HCT116 (cell line): Measurements from ENCODE around the gene SUSD6. TPM values are rescaled to one million over a fixed set of nuclear protein-coding genes. Genes with fewer than 3 reads are reported as not detected.

Experiments used
- ATAC-seq: fragments of 200-7000 bp; cut with Tn5 transposase; 2 replicates; pipeline ENCODE4 v1.9.1; 2020; ENCODE audit warnings: mild to moderate bottlenecking, moderate library complexity
- BruUV-seq: library from RNA; stranded (reverse); fragments of 400-500 nt; replicated peaks from 2 replicates; lab custom pipeline; 2021; lab: Mats Ljungman, UMichigan
- CTCF ChIA-PET: fragments of 300-600 bp; sonication (Branson Sonifier 250); formaldehyde crosslinking; loops from one replicate; lab custom pipeline; 2021; ENCODE audit warnings: antibody characterized with exemption; lab: Charles Lee
- POLR2A ChIA-PET: fragments of 300-600, 350-600 bp; sonication (Branson Sonifier 250); formaldehyde crosslinking; loops from one replicate; lab custom pipeline; 2021; ENCODE audit warnings: antibody characterized with exemption; lab: Charles Lee
- RAD21 ChIA-PET, 2 experiments: fragments of 300-600 bp; sonication (Branson Sonifier 250); formaldehyde crosslinking; loops; one replicate each; lab custom pipeline; 2023; ENCODE audit warnings: low total read pairs in 2 of 2; ENCODE audit not compliant: uncharacterized antibody in 2 of 2, unreplicated experiment in 2 of 2, low non-redundant PET in 1 of 2; lab: Charles Lee
- DNase-seq: peaks from one replicate; pipeline ENCODE4 v3.0.0-alpha.2; 2010; ENCODE audit warnings: low read depth, low spot score
- H2AFZ ChIP-seq: fragments of 200-600 bp; shearing (Covaris generic), sonication (generic); 2 replicates; pipeline ENCODE4 v1.6.1; 2017; ENCODE audit warnings: low read depth, mixed run types, mixed read lengths, antibody characterized with exemption, low read length; ENCODE audit not compliant: poor library complexity, severe bottlenecking
- H3K27ac ChIP-seq: 2 replicates; pipeline ENCODE4 v1.5.1; 2012; ENCODE audit warnings: low read depth, low read length
- H3K27me3 ChIP-seq: fragments of 200-600 bp; sonication (generic); 2 replicates; pipeline ENCODE4 v1.6.1; 2016; ENCODE audit warnings: mixed run types, low read length, mixed read lengths; ENCODE audit not compliant: insufficient read depth
- H3K36me3 ChIP-seq, 2 experiments: fragments of 200-500 bp in 1 of 2; fragments of 200-600 bp in 1 of 2; sonication (Bioruptor generic) in 1 of 2; sonication (generic) in 1 of 2; 2 replicates each; pipeline versions ENCODE4 v1.5.1 to v1.6.1; 2014 to 2016; ENCODE audit warnings: low read length in 2 of 2, inconsistent platforms in 1 of 2, mixed read lengths in 1 of 2, mixed run types in 1 of 2; ENCODE audit not compliant: insufficient read depth in 2 of 2, control insufficient read depth in 1 of 2
- H3K4me1 ChIP-seq, 2 experiments: fragments of 200-600 bp in 1 of 2; sonication (generic) in 1 of 2; 2 replicates each; pipeline versions ENCODE4 v1.5.1 to v1.6.1; 2012 to 2017; ENCODE audit warnings: low read length in 2 of 2, inconsistent platforms in 1 of 2, mild to moderate bottlenecking in 1 of 2, mixed read lengths in 1 of 2, mixed run types in 1 of 2, moderate library complexity in 1 of 2; ENCODE audit not compliant: insufficient read depth in 2 of 2, control insufficient read depth in 1 of 2
- H3K4me2 ChIP-seq: fragments of 200-600 bp; sonication (generic); 2 replicates; pipeline ENCODE4 v1.6.1; 2017; ENCODE audit warnings: mixed run types, low read length, mixed read lengths
- H3K4me3 ChIP-seq, 2 experiments: fragments of 200-600 bp in 1 of 2; sonication (generic) in 1 of 2; replicated peaks in 1 of 2; 2 replicates each; pipeline ENCODE4 v1.5.1; 2011 to 2016; ENCODE audit warnings: low read length in 2 of 2, control low read depth in 1 of 2, low read depth in 1 of 2, mild to moderate bottlenecking in 1 of 2, mixed read lengths in 1 of 2, mixed run types in 1 of 2
- H3K79me2 ChIP-seq: fragments of 200-600 bp; sonication (generic); 2 replicates; pipeline ENCODE4 v1.6.1; 2017; ENCODE audit warnings: mild to moderate bottlenecking, mixed run types, low read length, moderate library complexity, mixed read lengths; ENCODE audit not compliant: insufficient read depth
- H3K9ac ChIP-seq: fragments of 200-600 bp; sonication (generic); 2 replicates; pipeline ENCODE4 v1.6.1; 2016; ENCODE audit warnings: low read length, mixed read lengths
- H3K9me2 ChIP-seq: fragments of 200-600 bp; sonication (generic), shearing (Covaris generic); 2 replicates; pipeline ENCODE4 v1.6.1; 2017; ENCODE audit warnings: mixed run types, mild to moderate bottlenecking, moderate library complexity; ENCODE audit not compliant: insufficient read depth
- H3K9me3 ChIP-seq, 2 experiments: fragments of 200-500 bp in 1 of 2; fragments of 200-600 bp in 1 of 2; sonication (Bioruptor generic) in 1 of 2; sonication (generic) in 1 of 2; 2 replicates each; pipeline ENCODE4 v1.6.1; 2014 to 2017; ENCODE audit warnings: low read length in 2 of 2, mixed read lengths in 2 of 2, inconsistent platforms in 1 of 2, low read depth in 1 of 2, mild to moderate bottlenecking in 1 of 2, mixed run types in 1 of 2, moderate library complexity in 1 of 2; ENCODE audit not compliant: control insufficient read depth in 1 of 2, insufficient read depth in 1 of 2
- H4K20me1 ChIP-seq: fragments of 200-600 bp; sonication (generic), shearing (Covaris generic); 2 replicates; pipeline ENCODE4 v1.6.1; 2017; ENCODE audit warnings: mixed run types, mild to moderate bottlenecking, moderate library complexity; ENCODE audit not compliant: insufficient read depth
- CBX3 ChIP-seq: IDR thresholded peaks from 2 replicates; pipeline ENCODE4 v1.6.1; 2012; ENCODE audit warnings: low read depth
- CEBPB ChIP-seq: IDR thresholded peaks from 2 replicates; pipeline ENCODE4 v1.6.1; 2012; ENCODE audit warnings: low read depth
- CTCF ChIP-seq, 3 experiments: fragments of 200-600 bp in 1 of 3; sonication (generic) in 1 of 3; IDR thresholded peaks in 2 of 3; conservative IDR thresholded peaks in 1 of 3; 2 replicates each; pipeline ENCODE4 v1.5.1; 2012 to 2017; ENCODE audit warnings: low read depth in 2 of 3, low read length in 2 of 3, antibody characterized with exemption in 1 of 3, borderline replicate concordance in 1 of 3, control low read depth in 1 of 3, mild to moderate bottlenecking in 1 of 3, mixed read lengths in 1 of 3, mixed run types in 1 of 3, moderate library complexity in 1 of 3; ENCODE audit not compliant: insufficient read depth in 1 of 3
- ELF1 ChIP-seq: IDR thresholded peaks from 2 replicates; pipeline ENCODE4 v1.6.1; 2012; ENCODE audit warnings: low read depth, borderline replicate concordance
- FOSL1 ChIP-seq: IDR thresholded peaks from 2 replicates; pipeline ENCODE4 v1.6.1; 2012; ENCODE audit warnings: low read depth
- POLR2A ChIP-seq: IDR thresholded peaks from 2 replicates; pipeline ENCODE4 v1.7.0; 2011; ENCODE audit warnings: borderline replicate concordance; ENCODE audit not compliant: insufficient read depth, insufficient read length; ENCODE audit errors: extremely low read depth
- POLR2AphosphoS5 ChIP-seq: IDR thresholded peaks from 2 replicates; pipeline ENCODE4 v1.6.1; 2011; ENCODE audit warnings: mild to moderate bottlenecking, low read depth, low read length, moderate library complexity
- RAD21 ChIP-seq: IDR thresholded peaks from 2 replicates; pipeline ENCODE4 v1.6.1; 2012; ENCODE audit warnings: low read depth, mild to moderate bottlenecking
- SIN3A ChIP-seq: IDR thresholded peaks from 2 replicates; pipeline ENCODE4 v1.6.1; 2012; ENCODE audit warnings: low read depth
- SP1 ChIP-seq: IDR thresholded peaks from 2 replicates; pipeline ENCODE4 v1.6.1; 2012; ENCODE audit warnings: low read depth
- SRF ChIP-seq: IDR thresholded peaks from 2 replicates; pipeline ENCODE4 v1.6.1; 2012; ENCODE audit warnings: low read depth
- TCF7L2 ChIP-seq: IDR thresholded peaks from 2 replicates; pipeline ENCODE4 v1.7.0; 2011; ENCODE audit warnings: borderline replicate concordance, inconsistent platforms; ENCODE audit not compliant: insufficient read depth, insufficient read length; ENCODE audit errors: extremely low read depth
- ZNF274 ChIP-seq: fragments of 200-500 bp; sonication (Bioruptor generic); IDR thresholded peaks from 2 replicates; pipeline ENCODE4 v1.6.1; 2014; ENCODE audit warnings: mild to moderate bottlenecking, low read depth, low read length, inconsistent platforms
- intact Hi-C: fragments of 100-400 bp; cut with micrococcal nuclease; formaldehyde crosslinking; loops from 2 replicates; pipeline ENCODE4 v1.10.0; 2022
- total RNA-seq: library from RNA; stranded (reverse); gene quantifications from one replicate; pipeline ENCODE4 v1.2.1, GENCODE V29; 2021; ENCODE audit not compliant: unreplicated experiment
- TF ChIP-seq, protein P1 (sequence below): IDR thresholded peaks from 2 replicates; pipeline ENCODE4 v1.6.1; 2012
- TF ChIP-seq, protein P2 (sequence below): IDR thresholded peaks from 2 replicates; pipeline ENCODE4 v1.6.1; 2011; ENCODE audit warnings: mild to moderate bottlenecking, low read length, moderate library complexity; ENCODE audit not compliant: insufficient replicate concordance; ENCODE audit errors: extremely low read depth

Gene SUSD6
- total RNA-seq, 1 experiment from 2014 or later, result 6.4 TPM

- ChIA-PET RAD21 (no interaction called here), CTCF (no interaction called here), POLR2A (no interaction called here)
- no peaks in the 10 kb centered on the region; a peak in 1 of 4 replicates for H3K4me1 ChIP-seq
- no peak overlapping the region for H2AFZ ChIP-seq
- intact Hi-C loops, result no loop called here
- H3K27me3 ChIP-seq, result no peaks in the 10 kb centered on the region
- H3K36me3 ChIP-seq, result no peaks in the 10 kb centered on the region
- H3K9me3 ChIP-seq, result no peaks in the 10 kb centered on the region
- H3K4me3 ChIP-seq, result no peak overlapping the region
- no peak overlapping the region for H3K9ac ChIP-seq
- no peak overlapping the region for H3K4me2 ChIP-seq
- no peak overlapping the region for H3K27ac ChIP-seq
- no TSS peak for BruUV-seq
- H3K79me2 ChIP-seq, result no peaks in the 10 kb centered on the region
- DNase-seq (no peak), ATAC-seq (no peak)
- H4K20me1 ChIP-seq, result no peaks in the 10 kb centered on the region
- no peaks in the 10 kb centered on the region for H3K9me2 ChIP-seq
- TF ChIP-seq POLR2AphosphoS5 (no peak), ZNF274 (no peak), POLR2A (no peak), TCF7L2 (no peak), SRF (no peak), CEBPB (no peak), SP1 (no peak), FOSL1 (no peak)
- TF ChIP-seq, protein P1, sequence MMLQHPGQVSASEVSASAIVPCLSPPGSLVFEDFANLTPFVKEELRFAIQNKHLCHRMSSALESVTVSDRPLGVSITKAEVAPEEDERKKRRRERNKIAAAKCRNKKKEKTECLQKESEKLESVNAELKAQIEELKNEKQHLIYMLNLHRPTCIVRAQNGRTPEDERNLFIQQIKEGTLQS, result no peak
These were observed 74.3 kb downstream of the SUSD6 start for GRCh38 chr14:69685716-69686115.

- DNase-seq (no peak), ATAC-seq (no peak)
- ChIA-PET POLR2A (interaction anchor here (1.0 kb wide), 1 partner anchor 11 kb away, joined by 3 read pairs; no protein-coding TSS in a partner anchor), CTCF (no interaction called here), RAD21 (no interaction called here)
- H3K79me2 ChIP-seq, result no peaks in the 10 kb centered on the region
- no peak for TF ChIP-seq FOSL1
- no peak for TF ChIP-seq CTCF (IDR thresholded peaks at IDR 0.05 in 2 of 3, conservative IDR thresholded peaks at IDR 0.05 in 1 of 3; ENCODE audit: borderline replicate concordance in 1 of 3, insufficient read depth in 1 of 3, low read depth in 2 of 3, low read length in 2 of 3)
- TF ChIP-seq ZNF274, result no peak
- no peak for TF ChIP-seq SIN3A
- TF ChIP-seq TCF7L2, result no peak
- TF ChIP-seq, protein P2, sequence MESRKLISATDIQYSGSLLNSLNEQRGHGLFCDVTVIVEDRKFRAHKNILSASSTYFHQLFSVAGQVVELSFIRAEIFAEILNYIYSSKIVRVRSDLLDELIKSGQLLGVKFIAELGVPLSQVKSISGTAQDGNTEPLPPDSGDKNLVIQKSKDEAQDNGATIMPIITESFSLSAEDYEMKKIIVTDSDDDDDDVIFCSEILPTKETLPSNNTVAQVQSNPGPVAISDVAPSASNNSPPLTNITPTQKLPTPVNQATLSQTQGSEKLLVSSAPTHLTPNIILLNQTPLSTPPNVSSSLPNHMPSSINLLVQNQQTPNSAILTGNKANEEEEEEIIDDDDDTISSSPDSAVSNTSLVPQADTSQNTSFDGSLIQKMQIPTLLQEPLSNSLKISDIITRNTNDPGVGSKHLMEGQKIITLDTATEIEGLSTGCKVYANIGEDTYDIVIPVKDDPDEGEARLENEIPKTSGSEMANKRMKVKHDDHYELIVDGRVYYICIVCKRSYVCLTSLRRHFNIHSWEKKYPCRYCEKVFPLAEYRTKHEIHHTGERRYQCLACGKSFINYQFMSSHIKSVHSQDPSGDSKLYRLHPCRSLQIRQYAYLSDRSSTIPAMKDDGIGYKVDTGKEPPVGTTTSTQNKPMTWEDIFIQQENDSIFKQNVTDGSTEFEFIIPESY, result no peak
- no peak for TF ChIP-seq SRF
- TF ChIP-seq ELF1, result no peak
- TF ChIP-seq CBX3, result no peak
- TF ChIP-seq RAD21, result no peak
- TF ChIP-seq POLR2A, result no peak
- no peak overlapping the region for H3K9ac ChIP-seq
- no peaks in the 10 kb centered on the region for H3K27me3 ChIP-seq
- H3K36me3 ChIP-seq, result no peaks in the 10 kb centered on the region
- no peaks in the 10 kb centered on the region for H3K9me3 ChIP-seq
- intact Hi-C loops, result no loop called here
- no peak overlapping the region for H2AFZ ChIP-seq
- H3K4me1 ChIP-seq, result no peaks in the 10 kb centered on the region; a peak in 1 of 4 replicates
- no peak overlapping the region for H3K27ac ChIP-seq
- no peak overlapping the region for H3K4me3 ChIP-seq
- H4K20me1 ChIP-seq, result no peaks in the 10 kb centered on the region
- H3K9me2 ChIP-seq, result no peaks in the 10 kb centered on the region
- H3K4me2 ChIP-seq, result no peak overlapping the region
- no TSS peak for BruUV-seq
These were observed 76.4 kb downstream of the SUSD6 start for GRCh38 chr14:69687606-69688298.
